HG02798 (cell line): ENCODE results near the gene UBE2J2.
"Not testable (repeated sequence)": the region's sequence is repeated elsewhere in the genome, so short reads cannot be mapped to it uniquely, and the experiment has no call there.

ENCODE experiments used
- ATAC-seq: cut with Tn5 transposase; IDR thresholded peaks from one replicate; pipeline ENCODE4 v1.9.1; 2021; ENCODE audit warnings: mild to moderate bottlenecking; ENCODE audit not compliant: unreplicated experiment, poor library complexity

UBE2J2 gene

DNA sequence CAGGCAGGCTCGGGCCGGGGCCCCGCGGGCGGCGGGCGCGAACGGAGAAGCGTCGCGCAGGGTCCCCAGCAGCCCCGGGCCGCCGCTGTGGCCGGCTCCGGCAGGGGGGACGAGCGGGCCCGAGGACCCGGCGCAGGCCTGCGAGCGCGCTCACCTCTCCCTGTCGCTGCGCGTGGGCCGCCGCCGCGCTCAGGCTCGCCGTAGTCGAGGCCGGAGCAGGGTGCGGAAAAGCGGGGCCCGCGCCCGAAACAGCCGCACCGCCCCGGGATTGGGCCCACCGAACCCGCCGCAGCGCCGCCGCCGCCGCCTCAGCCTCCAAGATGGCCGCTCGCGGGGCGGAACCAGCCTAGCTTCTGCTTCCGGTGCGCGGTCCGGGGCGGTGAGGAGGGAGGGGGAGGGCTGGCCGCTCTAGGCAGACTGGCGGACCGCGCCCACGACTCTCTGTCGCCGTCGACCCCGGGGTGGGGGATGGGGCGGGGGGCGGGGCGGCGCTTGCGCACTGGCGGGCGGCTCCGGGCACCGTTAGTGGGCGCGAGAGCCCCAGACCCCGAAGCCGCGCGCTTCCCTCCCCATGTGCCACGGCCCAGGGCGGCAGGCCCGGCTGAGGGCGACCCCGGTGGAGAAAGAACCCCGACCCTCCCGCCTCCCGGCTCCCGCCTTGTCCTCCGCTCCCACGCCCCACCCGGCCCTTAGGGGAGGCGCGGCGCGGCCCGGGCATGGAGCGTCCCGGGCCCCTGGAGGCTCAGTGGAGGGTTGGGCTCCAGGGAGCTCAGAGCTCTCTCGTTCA, at the start of gene UBE2J2:
Gene UBE2J2, minus strand, starts transcription at position 343 of the 787 bp plus-strand sequence. CDS start 5,862 bp downstream, outside the sequence.
- peak; percentile 87 for ATAC-seq

GRCh38 chr1:1322952-1323351, 49.3 kb upstream of the UBE2J2 start:
- no peak for ATAC-seq

- no peak for ATAC-seq
Observed at GRCh38 chr1:1322418-1322817, 48.8 kb upstream of the UBE2J2 start.

- ATAC-seq: no peak
Observed at GRCh38 chr1:1321477-1321876, 47.8 kb upstream of the UBE2J2 start.

- no peak for ATAC-seq
Observed at GRCh38 chr1:1320666-1321448, 47.2 kb upstream of the UBE2J2 start.

DNA sequence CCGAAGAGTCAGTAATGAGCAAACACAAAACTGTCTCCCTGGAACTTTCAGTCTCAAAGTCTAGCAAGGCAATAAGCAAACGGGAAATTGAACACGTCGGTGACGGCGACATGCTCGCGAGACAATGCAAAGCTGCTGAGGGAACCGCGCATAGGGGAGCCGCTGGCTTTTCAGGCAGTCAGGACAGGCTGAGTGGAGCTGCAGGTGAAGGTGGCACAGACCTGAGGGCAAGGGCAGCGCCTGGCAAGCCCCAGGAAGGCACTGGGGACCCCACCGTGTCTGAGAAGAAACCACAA, 45.9 kb upstream of the UBE2J2 start:
- no peak for ATAC-seq

DNA sequence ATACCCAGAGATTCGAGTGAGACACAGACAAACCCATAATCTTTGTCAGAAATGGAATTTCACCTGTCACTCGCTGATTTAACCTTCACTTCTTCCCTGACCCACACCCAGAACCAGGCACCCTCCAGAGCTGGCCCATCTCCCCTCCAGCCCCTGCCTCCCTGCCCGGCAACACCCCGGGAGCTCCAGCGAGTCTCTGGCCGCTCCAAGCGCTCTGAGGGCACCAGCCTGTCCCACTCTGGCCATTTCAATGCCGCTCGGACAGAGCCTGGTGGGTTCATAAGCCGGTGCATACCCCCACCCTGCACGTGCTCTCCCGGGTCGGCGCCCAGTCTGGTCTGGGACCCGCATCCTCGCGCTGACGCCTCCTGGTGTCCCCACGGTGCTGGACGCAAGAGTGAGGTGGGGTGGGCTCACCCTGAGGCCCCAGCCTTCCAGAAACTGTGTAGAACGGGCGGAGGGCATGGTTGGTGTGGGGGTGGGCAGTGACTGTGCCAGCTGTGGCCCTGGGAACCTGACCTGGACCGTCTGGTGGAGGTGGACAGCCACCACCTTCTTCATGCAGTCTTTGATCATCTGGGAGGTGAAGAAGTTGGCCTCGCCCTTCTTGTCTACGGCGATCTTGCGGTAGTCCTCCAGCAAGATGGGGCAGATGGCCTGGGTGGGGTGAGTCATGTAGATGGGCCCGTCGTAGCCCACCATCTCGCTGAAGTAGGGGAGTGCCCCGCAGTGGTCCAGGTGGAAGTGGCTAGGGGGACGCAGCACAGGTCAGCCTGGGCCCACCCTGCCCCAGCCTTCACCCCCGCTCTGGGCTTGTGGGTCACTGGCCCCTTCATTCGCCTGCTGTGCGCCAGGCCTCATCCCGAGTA, 45.4 kb upstream of the UBE2J2 start:
- no peak for ATAC-seq

- ATAC-seq: no peak
Observed at GRCh38 chr1:1318131-1318652, 44.5 kb upstream of the UBE2J2 start.

DNA sequence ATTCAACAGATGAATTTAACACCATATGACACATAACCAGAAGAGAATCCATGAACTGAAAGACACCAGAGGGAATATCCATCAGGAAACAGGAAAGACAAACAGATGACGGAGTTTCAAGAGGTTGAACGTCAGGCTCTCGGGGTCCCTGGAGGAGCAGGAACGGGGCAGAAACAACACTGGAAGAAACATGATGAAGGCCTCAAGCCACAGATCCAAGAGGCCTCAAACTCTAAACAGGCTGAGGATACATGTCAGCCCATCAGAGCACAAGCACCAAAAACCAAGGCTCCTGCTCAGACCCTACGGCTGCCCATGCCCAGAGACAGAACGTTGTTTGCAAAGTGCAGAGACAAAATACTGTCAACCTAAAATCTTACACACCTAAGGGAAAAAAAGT, 43.8 kb upstream of the UBE2J2 start:
- ATAC-seq: no peak

DNA sequence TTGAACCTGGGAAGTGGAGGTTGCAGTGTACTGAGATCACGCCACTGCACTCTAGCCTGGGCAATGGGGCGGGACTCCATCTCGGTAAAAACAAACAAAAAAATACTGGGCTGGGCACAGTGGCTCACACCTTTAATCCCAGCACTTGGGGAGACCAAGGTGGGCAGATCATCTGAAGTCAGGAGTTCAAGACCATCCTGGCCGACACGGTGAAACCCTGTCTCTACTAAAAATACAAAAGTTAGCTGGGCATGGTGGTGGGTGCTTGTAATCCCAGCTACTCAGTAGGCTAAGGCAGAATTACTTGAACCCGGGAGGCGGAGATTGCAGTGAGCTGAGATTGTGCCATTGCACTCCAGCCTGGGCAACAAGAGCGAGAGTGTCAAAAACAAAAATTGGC, 42.5 kb upstream of the UBE2J2 start:
- not testable (repeated sequence) for ATAC-seq

GRCh38 chr1:1315435-1315954, 41.8 kb upstream of the UBE2J2 start:
- ATAC-seq: no peak

GRCh38 chr1:1314678-1315335, 41.2 kb upstream of the UBE2J2 start:
- no peak for ATAC-seq

DNA sequence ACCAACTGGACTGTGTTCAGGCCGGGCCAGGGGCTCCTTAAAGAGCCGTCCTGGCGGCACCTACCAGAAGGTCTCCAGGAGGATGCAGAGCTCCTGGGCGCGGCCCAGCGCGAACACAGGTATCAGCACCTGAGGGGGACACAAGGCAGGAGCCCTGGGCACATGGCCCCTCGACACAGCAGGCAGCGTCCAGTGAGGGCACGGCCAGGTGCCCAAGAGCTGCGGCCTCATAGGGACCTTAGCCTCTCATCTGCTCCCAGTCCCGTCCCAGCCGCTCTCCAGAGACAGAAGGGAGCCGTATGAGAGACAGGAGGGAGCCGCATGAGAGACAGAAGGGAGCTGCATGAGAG, 40.6 kb upstream of the UBE2J2 start:
- no peak for ATAC-seq

GRCh38 chr1:1313500-1314236, 40.0 kb upstream of the UBE2J2 start:
- no peak for ATAC-seq

DNA sequence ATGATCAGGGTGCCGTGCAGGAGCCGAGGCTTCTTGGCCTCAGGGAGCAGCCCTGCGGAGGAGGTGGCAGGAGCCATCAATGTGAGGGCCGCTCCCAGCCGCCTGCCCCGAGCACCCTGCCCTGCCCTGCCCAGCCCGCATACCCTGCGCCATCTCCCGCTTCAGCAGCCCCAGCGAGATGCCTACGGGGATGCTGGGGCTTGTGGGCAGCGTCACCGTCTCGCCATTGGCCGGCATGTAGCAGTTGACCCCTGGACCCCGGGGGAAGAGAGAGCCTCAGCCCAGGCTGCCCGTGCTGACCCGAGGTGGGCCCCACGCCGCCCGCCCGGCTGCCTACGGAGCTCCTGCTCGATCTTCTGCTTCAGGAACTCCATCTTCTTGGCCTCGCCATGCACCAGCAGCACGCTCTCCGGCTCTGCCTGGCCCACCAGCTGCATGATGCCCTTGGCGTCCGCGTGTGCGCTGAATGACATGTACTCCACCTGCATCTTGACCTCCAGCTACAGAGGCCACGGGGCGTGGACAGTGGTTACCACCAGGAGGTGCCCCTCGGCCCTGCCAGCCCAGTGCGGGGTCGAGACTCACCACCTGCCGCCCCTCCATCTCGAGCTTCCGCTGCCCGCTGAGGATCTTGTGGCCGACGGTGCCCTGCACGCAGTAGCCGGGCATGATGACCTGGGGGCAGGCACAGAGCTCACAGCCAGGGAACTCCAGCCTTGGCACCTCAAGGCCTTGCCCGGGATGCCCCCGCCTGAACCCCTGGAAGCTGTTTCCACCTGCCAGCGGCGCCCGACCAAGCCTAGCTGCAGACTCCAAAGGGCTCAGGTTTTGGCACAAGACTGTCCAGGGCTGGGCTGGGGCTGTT, 39.0 kb upstream of the UBE2J2 start:
- no peak for ATAC-seq

- no peak for ATAC-seq
Observed at GRCh38 chr1:1311107-1312104, 37.8 kb upstream of the UBE2J2 start.

- no peak for ATAC-seq
Observed at GRCh38 chr1:1310476-1311053, 36.9 kb upstream of the UBE2J2 start.
